22Rv1 (cell line): ENCODE data around the gene RPS25.
"Not testable (repeated sequence)": the region's sequence is repeated elsewhere in the genome, so short reads cannot be mapped to it uniquely, and the experiment has no call there.

Experiments used
- H3K27ac ChIP-seq: fragments of 450-650 bp; 2 replicates; pipeline ENCODE4 v1.5.1; 2017
- CTCF ChIP-seq: fragments of 450-650 bp; IDR thresholded peaks from 2 replicates; pipeline ENCODE4 v1.5.1; 2017; ENCODE audit warnings: mild to moderate bottlenecking
- ZFX ChIP-seq: fragments of 450-650 bp; IDR thresholded peaks from 2 replicates; pipeline ENCODE4 v1.6.1; 2017; ENCODE audit warnings: antibody characterized with exemption, borderline replicate concordance

The RPS25 gene

DNA sequence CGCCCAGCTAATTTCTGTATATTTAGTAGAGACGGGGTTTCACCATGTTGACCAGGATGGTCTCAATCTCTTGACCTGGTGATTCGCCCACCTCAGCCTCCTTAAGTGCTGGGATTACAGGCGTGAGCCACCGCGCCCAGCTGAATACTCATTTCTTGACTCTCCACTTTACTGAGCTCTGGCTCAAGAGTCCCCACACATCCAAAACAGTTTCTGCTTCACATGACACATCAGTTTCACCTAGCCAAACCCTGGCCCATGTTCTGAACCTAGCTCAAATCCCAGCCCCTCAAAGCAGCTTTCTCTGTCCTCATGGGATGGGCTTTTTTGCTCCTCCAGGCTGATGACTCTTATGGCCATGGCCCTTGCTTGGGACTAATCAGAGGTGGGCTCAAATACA lies 29.1 kb upstream of the RPS25 start:
- H3K27ac ChIP-seq = no peak overlapping the region
- TF ChIP-seq CTCF (no peak), ZFX (no peak)

DNA sequence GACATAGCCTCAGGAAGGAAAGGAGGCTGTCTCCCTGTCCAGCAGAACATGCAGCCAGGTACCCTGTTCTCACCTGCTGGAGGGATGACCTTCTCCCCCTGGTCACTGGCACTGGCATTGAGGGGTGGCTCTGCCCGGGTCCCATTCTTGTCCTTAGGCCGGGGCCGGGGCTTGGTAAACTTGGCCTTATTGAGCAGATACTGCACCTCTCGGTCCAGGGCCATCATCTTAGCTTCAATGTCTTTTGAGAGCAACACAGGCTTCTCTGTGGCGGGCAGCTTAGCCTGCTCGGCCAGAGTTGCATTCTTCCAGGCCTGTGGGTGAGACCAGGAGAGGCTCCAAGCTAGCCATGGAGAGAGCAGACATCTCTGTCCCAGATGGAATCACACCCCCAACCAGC lies 28.3 kb upstream of the RPS25 start:
- no peak overlapping the region for H3K27ac ChIP-seq

DNA sequence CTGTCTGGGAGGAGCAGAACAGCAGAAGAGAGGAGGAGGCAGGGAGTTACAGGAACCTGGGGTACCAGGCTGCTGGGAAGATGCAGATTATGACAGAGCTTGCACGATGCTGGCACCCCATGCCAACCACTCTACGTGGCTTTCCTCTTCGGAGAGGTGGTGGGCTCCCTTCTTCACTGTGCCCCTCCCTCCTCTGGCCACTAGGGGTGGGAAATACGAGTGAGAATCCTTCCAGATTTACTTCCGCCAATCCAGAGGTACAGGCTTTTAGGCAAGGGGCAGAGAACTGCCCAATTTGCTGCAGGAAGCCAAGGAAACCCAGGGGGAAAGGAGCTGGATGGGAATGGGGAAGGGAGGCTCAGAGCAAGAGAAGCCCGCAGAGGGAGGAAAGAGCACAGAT lies 26.6 kb upstream of the RPS25 start:
- no peak overlapping the region for H3K27ac ChIP-seq
- TF ChIP-seq CTCF = 0 out of 2 replicates have a peak, but pooled peaks have one; percentile 9
- TF ChIP-seq ZFX = no peak

More for the DNA sequence above, 28.3 kb upstream of the RPS25 start:
- no peak for TF ChIP-seq CTCF
- TF ChIP-seq ZFX = no peak

DNA sequence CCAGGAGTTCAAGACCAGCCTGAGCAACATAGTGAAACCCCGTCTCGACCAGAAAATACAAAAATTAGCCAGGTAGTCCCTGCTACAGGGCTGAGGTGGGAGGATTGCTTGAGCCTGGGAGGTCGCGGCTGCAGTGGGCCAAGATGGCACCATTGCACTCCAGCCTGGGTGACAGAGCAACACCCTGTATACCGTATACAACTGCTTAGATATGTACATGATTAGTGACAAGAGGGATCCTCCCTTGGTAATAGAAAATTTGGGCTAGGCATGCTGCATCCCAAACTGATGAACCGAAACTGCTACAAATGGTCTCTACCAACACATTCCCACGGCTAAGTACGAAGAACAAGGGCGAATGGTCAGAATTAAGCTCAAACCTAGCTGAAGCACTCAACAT lies 24.8 kb upstream of the RPS25 start:
- no peak overlapping the region for H3K27ac ChIP-seq
- TF ChIP-seq ZFX = no peak
- TF ChIP-seq CTCF = no peak

DNA sequence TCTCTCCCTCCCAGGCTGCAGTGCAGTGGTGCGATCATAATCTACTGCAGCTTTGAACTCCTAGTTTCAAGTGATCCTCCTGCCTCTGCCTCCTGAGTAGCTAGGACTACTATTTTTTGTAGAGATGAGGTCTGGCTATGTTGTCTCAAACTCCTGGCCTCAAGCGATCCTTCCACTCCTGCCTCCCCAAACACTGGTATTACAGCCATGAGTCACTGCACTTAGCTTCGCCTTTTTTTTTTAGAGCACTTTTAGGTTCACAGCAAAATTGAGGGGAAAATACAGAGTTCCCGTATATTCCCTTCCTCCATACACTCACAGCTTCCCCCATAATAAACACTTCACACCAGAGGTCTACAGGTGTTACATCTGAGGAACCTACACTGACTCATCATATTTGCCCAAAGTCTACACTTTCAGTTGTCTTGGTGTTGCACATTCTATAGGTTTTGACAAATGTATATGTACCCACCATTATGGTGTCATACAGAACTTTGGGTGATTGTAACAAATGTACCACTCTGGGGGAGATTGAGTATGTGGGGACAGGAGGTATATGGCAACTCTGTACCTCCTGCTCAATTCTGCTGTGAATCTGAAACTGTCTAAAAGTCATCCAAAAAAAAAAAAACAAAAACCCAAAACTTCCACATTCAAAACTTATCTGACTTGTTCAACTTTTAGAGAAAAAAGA lies 23.8 kb upstream of the RPS25 start:
- no peak for TF ChIP-seq ZFX
- TF ChIP-seq CTCF = no peak

DNA sequence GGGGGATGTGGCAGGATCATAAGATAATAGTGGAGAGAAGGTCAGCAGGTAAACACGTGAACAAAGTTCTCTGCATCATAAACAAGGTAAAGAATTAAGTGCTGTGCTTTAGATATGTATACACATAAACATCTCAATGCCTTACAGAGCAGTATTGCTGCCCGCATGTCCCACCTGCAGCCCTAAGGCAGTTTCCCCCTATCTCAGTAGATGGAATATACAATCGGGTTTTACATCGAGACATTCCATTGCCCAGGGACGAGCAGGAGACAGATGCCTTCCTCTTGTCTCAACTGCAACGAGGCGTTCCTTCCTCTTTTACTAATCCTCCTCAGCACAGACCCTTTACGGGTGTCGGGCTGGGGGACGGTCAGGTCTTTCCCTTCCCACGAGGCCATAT lies 21.3 kb upstream of the RPS25 start:
- not testable (repeated sequence) for H3K27ac ChIP-seq

More for the DNA sequence above, 23.8 kb upstream of the RPS25 start:
- no peak overlapping the region for H3K27ac ChIP-seq

- H3K27ac ChIP-seq = no peak overlapping the region
- no peak for TF ChIP-seq CTCF
- no peak for TF ChIP-seq ZFX
Measured at GRCh38 chr11:119038884-119039283, 20.7 kb upstream of the RPS25 start.

DNA sequence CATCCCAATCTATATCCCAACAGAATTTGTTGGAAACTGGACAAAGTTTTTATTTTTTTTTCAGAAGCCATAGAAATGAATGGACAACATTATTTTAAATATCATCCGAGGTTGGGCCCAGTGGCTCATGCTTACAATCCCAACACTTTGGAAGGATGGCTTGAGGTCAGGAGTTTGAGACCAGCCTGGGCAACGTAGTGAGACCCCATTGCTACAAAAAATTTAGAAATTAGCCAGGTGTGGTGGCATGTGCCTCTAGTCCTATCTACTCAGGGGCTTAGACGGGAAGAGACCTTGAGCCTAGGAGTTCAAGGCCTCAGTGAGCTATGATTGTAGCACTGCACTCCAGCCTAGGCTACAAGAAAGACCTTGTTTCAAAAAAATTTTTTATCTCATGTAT lies 16.7 kb upstream of the RPS25 start:
- no peak for TF ChIP-seq CTCF
- no peak for TF ChIP-seq ZFX
- H3K27ac ChIP-seq = no peak overlapping the region

- H3K27ac ChIP-seq = not testable (repeated sequence)
Measured at GRCh38 chr11:119033421-119033820, 15.3 kb upstream of the RPS25 start.
